Measurements from ENCODE around the gene MPPED2.

MPPED2 gene

DNA sequence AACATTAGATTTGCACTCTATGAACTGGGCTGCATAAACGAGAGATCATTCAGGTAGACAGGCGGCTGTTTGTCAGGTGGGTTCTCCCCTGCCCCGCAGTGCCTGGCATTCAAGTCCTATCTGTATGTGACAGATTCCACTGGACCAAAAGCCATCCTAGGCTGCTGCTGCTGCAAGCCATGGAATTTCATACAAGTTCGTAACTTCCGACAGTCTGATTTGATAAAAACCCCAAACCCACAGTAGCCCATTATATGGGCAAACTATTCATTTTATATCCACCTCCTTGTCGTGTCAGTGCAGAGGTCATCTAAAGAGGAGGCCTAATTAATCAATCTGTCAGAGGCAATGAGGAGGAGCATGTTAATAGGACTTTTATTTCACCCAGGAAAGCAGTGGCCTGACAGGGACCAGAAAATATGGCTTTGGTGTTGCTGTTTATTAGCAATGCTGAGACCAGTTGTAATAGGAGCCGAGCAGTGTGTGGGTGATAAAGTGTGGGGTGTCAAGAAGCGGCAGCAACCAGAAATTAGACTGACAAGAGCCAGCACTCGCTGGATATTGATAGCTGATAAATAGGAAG, 139.0 kb downstream of the MPPED2 start:
- DNase-seq, result no peak

DNA sequence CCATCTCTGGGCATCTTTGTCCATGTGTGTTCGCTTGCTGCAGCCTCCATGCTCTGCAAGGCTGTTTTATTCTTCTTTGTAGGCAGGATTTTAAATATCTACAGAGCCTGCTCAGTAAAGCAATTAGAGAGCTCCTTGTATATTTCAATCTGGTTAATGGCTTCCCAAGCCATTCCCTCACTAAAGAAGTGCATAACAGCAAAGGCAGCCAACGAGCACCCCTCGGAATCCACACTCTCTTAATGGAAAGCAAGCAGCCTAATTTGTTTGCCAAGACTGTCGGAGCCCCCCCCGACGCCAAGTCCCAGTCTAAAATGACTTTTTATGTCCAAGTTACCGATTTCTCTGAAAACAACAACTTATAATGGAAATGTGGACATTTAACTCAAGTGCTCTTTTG, 139.6 kb downstream of the MPPED2 start:
- DNase-seq, result no peak

DNA sequence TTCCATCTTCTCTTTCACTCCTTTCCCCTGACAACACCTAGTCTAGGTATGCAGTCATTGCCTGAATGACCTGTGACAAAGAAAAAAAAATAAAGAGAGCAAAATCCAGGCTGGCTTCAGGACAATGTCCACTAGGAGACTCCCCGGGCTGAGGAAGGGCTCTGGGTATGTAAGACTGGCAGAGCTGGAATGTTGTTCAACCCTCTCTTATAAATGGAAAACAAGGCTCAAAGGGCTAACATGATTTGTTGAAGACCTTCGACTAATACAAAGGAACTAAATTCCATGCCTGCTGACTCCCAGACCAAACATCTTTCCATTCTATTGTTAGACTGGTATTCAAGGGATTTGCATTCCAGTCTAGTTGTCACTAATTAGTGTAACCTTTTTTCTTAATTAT, 141.1 kb downstream of the MPPED2 start:
- no peak for DNase-seq

DNA sequence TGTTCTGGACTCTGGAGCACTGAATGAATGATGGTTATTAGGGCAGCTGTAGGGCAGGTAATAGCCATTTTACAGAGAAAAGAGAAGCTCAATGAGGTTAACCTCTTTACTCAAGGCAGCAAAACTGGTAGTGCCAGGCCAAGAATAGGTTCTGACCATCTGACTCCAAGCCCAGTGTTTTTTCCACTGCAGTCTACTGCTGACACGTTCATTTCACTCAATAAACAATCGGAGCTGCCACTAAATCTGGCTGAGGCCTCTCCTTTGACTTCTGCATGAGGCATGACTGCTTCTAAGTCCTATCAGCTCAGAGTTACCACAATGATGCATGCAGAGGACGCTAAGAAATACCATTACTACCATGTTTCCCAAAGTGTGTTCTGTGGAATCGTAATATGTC, 145.6 kb downstream of the MPPED2 start:
- no peak for DNase-seq

DNA sequence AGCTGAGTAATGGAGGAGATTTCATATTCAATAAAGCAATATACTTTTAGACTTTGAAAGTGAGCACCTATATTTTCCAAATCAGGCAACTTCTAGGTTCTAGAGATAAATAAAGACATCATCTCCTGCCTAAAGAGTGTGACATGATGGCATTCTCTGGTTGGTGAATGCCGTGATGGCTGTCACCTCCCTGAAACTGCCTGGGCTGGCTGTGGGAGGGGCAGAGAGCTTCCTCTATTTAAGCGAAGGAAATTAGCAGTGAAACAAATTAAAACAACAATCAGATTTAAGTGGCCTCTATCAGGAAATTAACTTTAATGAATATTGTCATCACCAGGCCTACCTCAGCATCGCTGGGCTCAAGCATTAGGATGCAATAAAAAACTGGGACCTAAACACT, 149.4 kb downstream of the MPPED2 start:
- DNase-seq, result no peak

DNA sequence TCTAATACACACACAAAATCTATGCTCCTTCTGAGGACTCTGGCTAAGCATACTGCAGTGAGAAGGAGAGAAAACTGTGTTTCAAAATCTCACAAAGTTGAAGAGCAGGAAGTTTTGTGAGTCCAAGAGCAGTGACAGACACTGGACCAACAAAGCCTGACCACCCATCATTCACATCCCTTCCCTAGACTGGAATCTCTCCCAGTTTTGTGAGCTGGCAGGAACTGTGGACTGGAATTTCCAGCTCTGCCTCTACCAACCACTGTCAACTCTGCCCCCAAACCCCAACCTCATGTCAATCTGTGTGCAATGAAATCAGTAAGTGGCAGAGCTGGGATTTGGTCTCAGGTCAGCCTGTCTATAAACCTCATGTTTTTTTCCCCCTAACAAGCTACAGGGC, 150.7 kb downstream of the MPPED2 start:
- DNase-seq, result no peak

DNA sequence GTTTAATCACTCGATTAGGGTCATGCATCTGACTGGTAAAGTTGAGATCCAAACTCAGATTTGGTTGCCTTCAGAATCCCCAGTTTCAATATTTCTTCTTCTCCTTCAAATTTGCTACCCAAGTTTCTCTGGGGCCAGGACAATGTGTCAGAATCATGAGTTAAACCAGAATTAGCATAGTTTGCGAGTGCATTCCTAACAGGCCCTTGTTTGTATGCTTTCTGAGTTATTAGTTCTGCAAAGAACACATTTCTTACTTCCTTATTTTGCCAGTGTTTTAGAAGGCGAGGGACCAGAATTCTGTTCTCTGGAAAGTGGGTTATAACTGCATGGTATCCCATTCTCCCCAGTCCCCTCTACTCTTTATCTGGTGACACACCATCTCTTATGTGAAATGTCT, 151.3 kb downstream of the MPPED2 start:
- DNase-seq, result no peak

DNA sequence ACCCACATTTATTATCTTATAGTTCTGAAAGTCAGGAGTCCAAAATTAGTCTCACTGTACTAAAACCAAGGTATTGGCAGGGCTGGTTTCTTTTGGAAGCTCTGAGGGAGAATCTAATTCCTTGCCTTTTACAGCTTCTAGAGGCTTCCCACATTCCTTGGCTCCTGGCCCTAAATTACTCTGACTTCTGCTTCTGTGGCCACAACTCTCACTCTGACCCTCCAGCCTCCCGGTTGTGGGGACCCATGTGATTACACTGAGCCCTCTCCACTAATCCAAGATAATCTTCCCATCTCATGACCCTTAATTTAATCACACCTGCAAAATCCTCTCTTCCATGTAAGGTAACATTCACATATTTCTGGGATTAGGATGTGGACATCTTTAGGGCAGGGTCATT, 152.3 kb downstream of the MPPED2 start:
- no peak for DNase-seq

DNA sequence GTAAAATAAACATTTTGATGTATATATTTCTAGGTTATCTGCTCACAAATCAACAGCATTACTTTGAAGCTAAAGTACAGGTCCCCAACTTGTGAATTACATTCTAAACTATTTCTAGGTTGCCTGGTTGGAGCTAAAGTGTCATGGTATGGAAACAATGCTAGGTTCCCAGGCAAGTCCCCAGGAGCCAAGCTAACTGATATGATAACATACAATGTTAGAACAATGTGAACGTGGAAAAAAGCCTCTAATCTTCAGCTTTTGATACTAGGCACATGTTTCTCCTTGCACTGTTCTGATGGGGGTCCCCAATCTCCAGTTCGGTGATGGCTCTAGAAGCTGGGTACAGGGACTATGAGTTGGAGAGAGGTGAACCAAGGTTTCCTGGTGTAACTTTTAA, 153.4 kb downstream of the MPPED2 start:
- no peak for DNase-seq

DNA sequence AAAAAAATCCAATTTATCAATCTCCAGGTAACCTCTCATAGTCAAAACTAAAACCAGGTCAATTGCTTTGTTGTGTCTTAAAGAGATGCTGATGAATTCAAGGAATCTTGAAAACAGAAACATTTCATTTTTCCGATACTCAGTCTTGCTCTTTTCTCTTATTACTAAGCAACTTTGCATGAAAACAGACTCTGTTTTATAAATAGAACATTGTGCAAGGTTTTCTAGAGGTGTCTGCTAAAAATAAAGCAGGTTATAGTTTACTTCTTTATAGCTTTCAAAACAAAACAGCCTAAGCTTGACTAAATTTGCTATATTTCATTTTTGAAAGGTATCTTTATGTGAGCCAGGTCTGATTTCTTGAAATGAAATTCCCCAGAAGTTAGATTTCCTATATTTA, 154.0 kb downstream of the MPPED2 start:
- no peak for DNase-seq

DNA sequence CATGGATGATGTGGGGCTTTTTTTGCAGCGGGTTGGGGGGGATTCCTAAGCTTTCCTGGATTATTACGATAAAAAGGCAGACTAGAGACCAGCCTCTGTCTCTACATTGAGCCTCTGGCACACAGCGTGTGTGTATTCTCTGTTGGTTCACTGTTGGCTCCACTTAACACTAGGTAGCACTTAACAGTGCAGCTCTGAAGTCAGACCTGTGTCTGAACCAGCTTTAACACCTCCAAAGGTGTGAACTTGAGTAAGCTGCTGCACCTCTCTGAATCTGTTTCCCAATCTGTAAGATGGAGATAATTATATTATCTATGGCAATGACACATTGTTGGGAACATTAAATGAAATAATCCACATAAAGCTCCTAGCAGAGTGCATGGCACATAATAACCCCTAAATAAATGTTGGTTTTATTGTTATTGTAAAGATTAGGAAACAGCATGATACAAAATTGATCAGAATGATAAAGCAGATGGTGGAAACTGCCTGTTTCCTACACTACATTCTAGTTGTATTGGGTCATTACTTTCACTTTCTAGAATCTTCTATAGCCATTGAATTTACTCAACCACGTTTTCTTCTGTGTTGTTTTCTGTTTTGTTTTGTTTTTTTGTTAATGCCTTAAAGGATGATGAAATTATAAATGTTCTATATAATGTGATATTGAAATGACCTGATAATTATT, 154.9 kb downstream of the MPPED2 start:
- no peak for DNase-seq

DNA sequence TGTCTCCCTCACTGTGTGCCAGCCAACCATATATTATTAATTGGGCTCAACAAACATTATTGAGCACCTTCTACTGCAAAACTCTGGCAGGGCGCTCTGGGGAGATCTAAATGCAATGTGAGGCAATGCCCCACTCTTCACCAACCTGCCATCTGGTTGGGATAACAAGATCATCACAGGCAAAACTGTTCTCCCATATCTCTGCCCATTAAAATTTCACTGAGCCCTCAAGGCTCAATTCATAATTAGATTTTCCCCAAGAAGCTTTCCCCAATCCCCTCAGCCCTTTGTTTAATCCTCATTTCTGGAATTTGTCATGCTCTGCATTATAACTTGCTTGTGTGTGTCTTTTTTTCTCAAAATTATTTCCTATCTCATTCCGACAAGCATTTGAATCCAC, 156.6 kb downstream of the MPPED2 start:
- no peak for DNase-seq

DNA sequence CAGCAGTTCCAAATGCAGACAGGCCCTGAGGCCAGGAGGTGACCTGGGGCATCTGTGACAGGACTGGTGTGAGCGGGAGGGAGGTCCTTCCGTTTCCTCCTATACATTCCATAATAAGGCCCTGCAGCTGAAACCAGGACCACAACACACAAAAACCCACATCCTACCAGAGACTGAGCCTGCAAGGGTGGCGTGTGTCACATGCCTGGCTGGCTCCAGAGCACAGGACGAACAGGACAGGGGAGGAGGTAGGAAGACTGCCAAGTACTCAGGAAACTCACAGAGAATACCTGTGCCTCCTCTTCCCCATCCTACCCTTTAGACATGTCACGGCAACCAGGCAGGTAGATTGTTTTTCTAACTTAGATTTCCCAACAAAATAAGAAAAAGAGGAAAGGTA, 159.4 kb downstream of the MPPED2 start:
- DNase-seq, result no peak

DNA sequence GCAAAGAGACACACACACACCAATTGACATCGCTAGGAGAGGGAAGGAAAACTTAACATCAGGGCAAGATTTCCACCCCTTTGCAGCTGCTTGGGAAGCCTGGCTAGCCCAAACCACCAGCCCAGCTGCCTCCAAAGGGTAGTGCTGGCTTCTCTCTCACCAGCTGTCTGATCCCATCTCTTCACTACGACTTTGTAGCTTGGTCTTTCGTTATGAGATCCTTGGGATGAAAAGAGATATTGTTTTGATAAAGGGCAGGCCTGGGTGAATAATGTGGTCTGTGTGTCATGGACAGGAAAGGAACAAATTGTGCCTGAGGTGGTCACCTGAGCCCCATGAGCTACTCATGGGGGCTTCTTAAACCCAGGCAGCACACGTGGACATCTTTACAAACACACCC, 161.3 kb downstream of the MPPED2 start:
- peak; percentile 57 for DNase-seq

DNA sequence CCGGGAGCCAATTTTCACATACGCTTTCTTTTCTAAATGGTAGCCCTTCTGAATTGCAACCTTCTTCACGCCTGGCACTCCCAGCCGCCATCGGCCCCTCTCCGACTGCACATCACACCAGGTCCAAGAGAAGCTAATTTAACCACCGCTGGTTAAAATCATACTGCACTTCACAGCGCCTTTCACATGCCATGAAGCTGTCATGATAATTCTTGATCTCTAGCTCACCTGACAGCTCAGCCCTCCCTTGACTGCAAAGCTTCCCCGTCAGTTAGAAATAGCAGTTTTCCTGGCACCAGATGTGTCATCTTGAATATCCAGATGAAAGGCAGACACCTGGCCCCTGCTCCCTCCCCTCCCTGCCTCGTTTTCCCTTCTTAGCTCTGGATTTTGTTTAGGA, 161.8 kb downstream of the MPPED2 start:
- no peak for DNase-seq

DNA sequence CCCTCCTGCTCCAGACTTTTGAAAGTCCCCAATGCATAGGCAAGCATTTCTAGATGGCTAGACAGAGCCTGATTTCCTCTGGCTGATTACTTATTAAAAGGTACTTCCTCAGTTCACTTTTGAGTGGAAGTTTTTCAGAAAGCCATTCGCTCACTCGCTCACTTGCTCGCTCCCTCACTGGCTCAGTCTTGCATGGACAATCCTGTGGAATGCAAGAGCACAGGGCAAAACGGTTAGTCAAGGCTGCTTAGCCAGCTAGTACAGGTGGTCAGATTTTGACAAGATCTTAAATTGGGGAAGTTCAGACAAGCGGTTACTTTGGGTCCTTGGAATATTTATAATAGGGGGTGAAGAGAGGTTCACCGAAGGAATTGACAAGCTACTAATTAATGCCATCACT, 162.3 kb downstream of the MPPED2 start:
- no peak for DNase-seq

DNA sequence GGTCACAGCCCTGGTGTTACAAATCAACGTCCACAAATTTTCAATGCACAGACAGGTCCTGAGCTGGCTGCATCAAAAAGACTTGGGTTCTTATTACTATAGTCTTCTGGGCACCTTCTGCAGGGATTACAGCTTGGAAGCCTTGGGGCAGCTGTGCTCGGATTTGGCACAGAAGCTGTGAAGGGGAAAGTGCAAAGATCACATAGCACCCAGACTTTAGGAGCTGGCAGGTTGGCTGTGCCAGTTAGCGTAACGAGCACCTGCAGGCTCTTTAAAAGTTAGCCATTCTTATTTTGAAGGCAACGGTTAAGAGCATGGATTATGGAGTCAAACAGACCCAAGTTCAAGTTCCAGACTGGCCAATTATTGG, 162.9 kb downstream of the MPPED2 start:
- DNase-seq, result no peak

DNA sequence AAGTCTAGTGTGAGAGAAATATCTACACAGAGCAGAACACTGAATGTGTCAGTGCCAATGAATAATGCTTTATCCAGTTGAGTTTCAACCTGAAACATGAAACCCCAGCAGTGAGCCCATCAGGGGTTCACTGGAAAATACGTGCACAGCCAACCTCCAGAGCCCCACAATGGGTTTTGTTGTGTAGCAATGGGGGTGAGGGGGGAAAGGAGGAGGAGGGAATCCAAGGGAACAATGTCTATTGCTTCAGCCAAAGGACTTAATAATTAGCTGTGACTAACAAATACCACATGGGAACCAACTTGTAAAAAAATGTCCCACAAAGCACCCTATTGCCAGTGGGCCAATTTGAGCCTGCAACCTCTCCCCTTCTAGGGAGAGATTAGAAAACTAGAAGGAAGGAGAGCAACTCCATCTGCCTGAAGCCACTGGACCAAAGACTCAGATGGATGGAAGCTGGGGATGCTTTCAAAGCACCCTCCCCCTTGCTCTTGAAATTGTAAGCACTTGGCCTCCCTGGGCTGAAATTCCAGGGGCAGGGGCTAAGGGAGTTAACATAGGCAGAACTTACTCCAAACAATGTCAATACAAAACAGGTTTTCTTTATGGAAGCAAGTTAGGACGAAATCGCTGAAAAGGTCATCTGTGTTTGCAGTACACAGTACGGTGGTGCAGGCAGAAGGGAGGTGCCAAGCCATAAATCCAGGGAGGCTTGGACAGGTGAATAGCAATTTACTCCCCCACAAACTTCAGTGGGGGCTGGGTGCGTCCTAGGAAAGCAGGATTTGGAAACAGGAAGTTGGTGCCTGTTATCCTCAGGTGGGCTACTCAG, 163.5 kb downstream of the MPPED2 start:
- DNase-seq, result no peak

DNA sequence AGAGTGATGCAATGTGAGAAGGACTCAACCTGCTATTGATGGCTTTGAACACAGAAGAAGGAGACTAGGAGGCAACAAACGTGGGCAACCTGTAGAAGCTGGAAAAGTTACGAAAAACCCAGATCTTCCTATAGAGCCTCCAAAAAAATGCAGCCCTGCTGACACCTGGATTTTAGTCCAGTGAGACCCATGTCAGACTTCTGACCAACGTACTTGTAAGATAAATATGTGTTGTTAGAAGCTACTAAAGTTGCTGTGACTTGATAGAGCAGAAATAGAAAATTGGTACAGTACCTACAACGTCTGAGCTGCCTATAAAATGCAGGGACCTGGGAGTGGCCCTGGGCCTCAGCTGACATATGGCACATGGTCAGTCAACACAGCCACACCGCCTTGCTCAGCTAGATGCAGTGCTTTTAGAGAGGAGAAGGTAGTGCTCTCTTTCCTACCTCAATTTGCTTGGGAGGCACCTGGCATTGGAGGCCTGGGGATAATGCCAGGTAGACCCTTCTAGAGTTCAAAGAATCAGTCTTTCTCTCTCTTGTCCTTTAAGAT, 165.8 kb downstream of the MPPED2 start:
- no peak for DNase-seq

DNA sequence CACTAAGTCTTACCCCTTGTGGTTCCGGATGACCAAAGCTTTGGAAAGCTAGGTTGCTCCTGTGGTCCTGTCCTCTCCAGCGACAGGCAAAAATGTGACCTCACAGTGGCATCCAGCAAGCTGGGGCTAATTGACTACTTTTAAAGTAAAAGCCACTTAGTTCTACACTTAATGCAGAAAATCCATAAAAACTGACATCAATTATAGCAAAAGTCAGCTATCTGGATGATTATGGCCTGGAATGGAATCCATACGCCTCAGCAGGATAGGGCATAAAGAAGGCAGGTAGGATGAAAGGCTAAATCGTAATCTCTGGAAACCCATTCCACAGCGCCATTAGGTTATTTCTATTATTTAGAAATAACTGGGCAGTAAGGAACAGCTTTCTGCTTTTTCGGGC, 171.3 kb downstream of the MPPED2 start:
- no peak for DNase-seq

DNA sequence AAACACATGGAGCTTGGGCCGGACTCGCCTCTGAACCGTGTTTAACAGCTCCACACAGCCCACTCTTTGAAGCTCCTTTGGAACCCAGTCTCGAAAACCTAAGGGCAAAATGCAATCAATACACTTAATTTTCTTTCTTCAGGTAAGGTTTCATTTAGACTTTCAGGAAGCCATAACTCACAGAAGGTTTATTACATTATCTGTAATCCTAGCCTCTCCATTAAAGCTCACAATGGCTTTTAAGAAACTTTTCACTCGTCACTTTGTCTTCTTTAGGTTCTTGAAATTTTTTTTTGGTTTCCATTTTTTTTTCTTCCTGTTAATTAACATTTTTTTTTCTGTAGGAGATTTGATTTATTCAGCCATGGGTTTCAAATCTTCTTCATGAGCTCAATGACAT, 171.9 kb downstream of the MPPED2 start:
- no peak for DNase-seq

DNA sequence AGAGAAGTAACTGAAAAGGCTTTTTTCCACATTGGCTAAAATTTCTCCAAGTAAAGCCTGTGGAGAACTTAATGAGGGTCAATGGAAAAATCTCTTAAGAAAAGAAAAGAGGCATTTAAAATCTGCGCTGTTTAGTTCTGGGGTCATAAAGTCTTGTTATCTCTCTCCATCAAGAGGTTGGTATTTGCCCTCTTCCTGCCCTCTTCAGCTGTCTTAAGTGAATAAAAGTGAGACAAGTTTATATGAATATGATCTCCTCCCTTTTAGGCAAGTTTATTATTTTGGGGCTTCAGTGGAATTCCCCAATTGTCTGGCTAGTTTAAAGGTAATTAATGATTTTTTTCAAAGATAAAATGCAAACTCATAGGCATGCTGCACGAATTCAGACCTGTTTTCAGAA, 173.6 kb downstream of the MPPED2 start:
- DNase-seq, result no peak

DNA sequence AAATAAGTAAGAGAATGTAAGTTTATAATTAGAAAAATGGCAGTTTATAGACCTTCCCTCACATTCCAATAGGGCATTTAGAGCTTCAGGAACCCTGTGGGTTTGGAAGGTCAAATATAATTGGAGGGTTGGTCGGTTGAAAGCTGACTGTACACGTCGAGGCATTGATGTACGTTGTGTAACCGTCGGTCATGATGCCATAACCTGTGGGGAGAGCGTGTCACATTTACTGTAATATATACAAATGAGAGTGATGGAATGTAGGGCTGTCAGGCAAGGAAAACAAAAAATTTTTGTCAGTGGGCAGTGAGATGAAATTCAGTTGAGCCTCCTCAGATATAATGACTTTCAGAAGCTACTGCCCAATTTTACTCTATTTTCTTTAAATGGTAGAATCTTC, 174.8 kb downstream of the MPPED2 start:
- no peak for DNase-seq
